Neural cell (in vitro differentiated cells): ENCODE results near the gene NFYC. TPM values are rescaled to one million over a fixed set of nuclear protein-coding genes. Genes with fewer than 3 reads are reported as not detected.

Experiments
- H2AFZ ChIP-seq: fragments of 200-600, 300-800 bp; sonication (generic), shearing (Covaris generic); 2 replicates; pipeline ENCODE4 v1.6.0; 2014; ENCODE audit warnings: low read depth, mild to moderate bottlenecking, antibody characterized with exemption, low read length, moderate library complexity
- H3F3A ChIP-seq: fragments of 200-600 bp; shearing (Covaris generic); 2 replicates; pipeline ENCODE4 v1.6.1; 2016; ENCODE audit warnings: mild to moderate bottlenecking, moderate library complexity, mixed read lengths, antibody characterized with exemption, low read length; ENCODE audit not compliant: insufficient read depth, poor library complexity, severe bottlenecking
- H3K27ac ChIP-seq: fragments of 200-600, 300-800 bp; sonication (generic), shearing (Covaris generic); 2 replicates; pipeline ENCODE4 v1.5.1; 2014; ENCODE audit warnings: mild to moderate bottlenecking, low read length, moderate library complexity
- H3K27me3 ChIP-seq: fragments of 300-800, 200-600 bp; sonication (generic), shearing (Covaris generic); 2 replicates; pipeline ENCODE4 v1.6.0; 2014; ENCODE audit warnings: mild to moderate bottlenecking, low read depth, low read length, moderate library complexity; ENCODE audit not compliant: insufficient read depth
- H3K36me3 ChIP-seq: fragments of 300-800, 200-600 bp; sonication (generic), shearing (Covaris generic); 2 replicates; pipeline ENCODE4 v1.5.1; 2014; ENCODE audit warnings: mild to moderate bottlenecking, antibody characterized with exemption, low read length, moderate library complexity; ENCODE audit not compliant: insufficient read depth
- H3K4me2 ChIP-seq: fragments of 300-800, 200-600 bp; sonication (generic), shearing (Covaris generic); 2 replicates; pipeline ENCODE4 v1.6.0; 2014; ENCODE audit warnings: mild to moderate bottlenecking, low read length
- H3K4me3 ChIP-seq: fragments of 300-800, 200-600 bp; sonication (generic), shearing (Covaris generic); 2 replicates; pipeline ENCODE4 v1.5.1; 2014; ENCODE audit warnings: mild to moderate bottlenecking, low read length, moderate library complexity
- H3K79me2 ChIP-seq: fragments of 200-600 bp; shearing (Covaris generic); replicated peaks from 2 replicates; pipeline ENCODE4 v1.6.0; 2014; ENCODE audit warnings: mild to moderate bottlenecking, low read length, moderate library complexity; ENCODE audit not compliant: insufficient read depth
- H3K9ac ChIP-seq: fragments of 300-800, 200-600 bp; sonication (generic), shearing (Covaris generic); 2 replicates; pipeline ENCODE4 v1.6.1; 2016; ENCODE audit warnings: mild to moderate bottlenecking, low read length, mixed read lengths
- H3K9me2 ChIP-seq: fragments of 200-600 bp; shearing (Covaris generic); 2 replicates; pipeline ENCODE4 v1.6.1; 2016; ENCODE audit warnings: mild to moderate bottlenecking, low read length, mixed read lengths; ENCODE audit not compliant: insufficient read depth
- H3K9me3 ChIP-seq: fragments of 200-600, 300-800 bp; sonication (generic), shearing (Covaris generic); 2 replicates; pipeline ENCODE4 v1.6.1; 2016; ENCODE audit warnings: mild to moderate bottlenecking, mixed run types, low read length, moderate library complexity, mixed read lengths
- H4K20me1 ChIP-seq: fragments of 200-600 bp; shearing (Covaris generic); 2 replicates; pipeline ENCODE4 v1.6.1; 2016; ENCODE audit warnings: mild to moderate bottlenecking, mixed run types; ENCODE audit not compliant: insufficient read depth
- EP300 ChIP-seq: fragments of 450-650 bp; conservative IDR thresholded peaks from 2 replicates; pipeline ENCODE4 v1.6.1; 2014; ENCODE audit warnings: antibody characterized with exemption, mild to moderate bottlenecking, moderate library complexity; ENCODE audit not compliant: poor library complexity, severe bottlenecking
- EZH2 ChIP-seq: fragments of 200-600, 300-800 bp; shearing (Covaris generic), sonication (generic); IDR thresholded peaks from 2 replicates; pipeline ENCODE4 v1.6.1; 2014; ENCODE audit warnings: antibody characterized with exemption, low read length, borderline replicate concordance, mild to moderate bottlenecking; ENCODE audit not compliant: insufficient read depth, poor library complexity, severe bottlenecking
- MXI1 ChIP-seq: fragments of 450-650 bp; conservative IDR thresholded peaks from 2 replicates; pipeline ENCODE4 v1.6.1; 2014; ENCODE audit warnings: antibody characterized with exemption, mild to moderate bottlenecking; ENCODE audit not compliant: poor library complexity, severe bottlenecking
- POLR2AphosphoS5 ChIP-seq: IDR thresholded peaks from 2 replicates; pipeline ENCODE4 v1.6.1; 2012
- RAD21 ChIP-seq: fragments of 450-650 bp; conservative IDR thresholded peaks from 2 replicates; pipeline ENCODE4 v1.6.1; 2014; ENCODE audit warnings: antibody characterized with exemption, mild to moderate bottlenecking, moderate library complexity
- SMC3 ChIP-seq: fragments of 450-650 bp; conservative IDR thresholded peaks from 2 replicates; pipeline ENCODE4 v1.6.1; 2014; ENCODE audit warnings: antibody characterized with exemption, mild to moderate bottlenecking, moderate library complexity; ENCODE audit not compliant: poor library complexity
- TAF1 ChIP-seq: IDR thresholded peaks from 2 replicates; pipeline ENCODE4 v1.6.1; 2012; ENCODE audit warnings: low read depth
- polyA plus RNA-seq: library from polyadenylated mRNA; depleted of rRNA; stranded (reverse); fragments of >200 nt; gene quantifications from 2 replicates; pipeline ENCODE4 v1.2.3, GENCODE V29; 2014
- TF ChIP-seq, protein P1 (sequence below): IDR thresholded peaks from 2 replicates; pipeline ENCODE4 v1.6.1; 2012; ENCODE audit warnings: borderline replicate concordance
- TF ChIP-seq, protein P2 (sequence below): fragments of 450-650 bp; IDR thresholded peaks from 2 replicates; pipeline ENCODE4 v1.5.1; 2014; ENCODE audit warnings: antibody characterized with exemption, mild to moderate bottlenecking, moderate library complexity; ENCODE audit not compliant: poor library complexity, severe bottlenecking

The NFYC gene
- polyA plus RNA-seq, 1 donor from 2014 or later = 66.0 TPM

GRCh38 chr1:40776236-40777072, 85.0 kb downstream of the NFYC start:
- no peak overlapping the region for H3K27ac ChIP-seq
- no peak overlapping the region for H2AFZ ChIP-seq
- no peak overlapping the region for H3K9ac ChIP-seq
- H3K4me2 ChIP-seq = no peak overlapping the region
- no peaks in the 10 kb centered on the region for H3K27me3 ChIP-seq
- no peaks in the 10 kb centered on the region for H3F3A ChIP-seq
- TF ChIP-seq EP300 (no peak), SMC3 (no peak), RAD21 (no peak), MXI1 (no peak), POLR2AphosphoS5 (no peak), EZH2 (no peak), TAF1 (no peak)
- TF ChIP-seq, protein P1, sequence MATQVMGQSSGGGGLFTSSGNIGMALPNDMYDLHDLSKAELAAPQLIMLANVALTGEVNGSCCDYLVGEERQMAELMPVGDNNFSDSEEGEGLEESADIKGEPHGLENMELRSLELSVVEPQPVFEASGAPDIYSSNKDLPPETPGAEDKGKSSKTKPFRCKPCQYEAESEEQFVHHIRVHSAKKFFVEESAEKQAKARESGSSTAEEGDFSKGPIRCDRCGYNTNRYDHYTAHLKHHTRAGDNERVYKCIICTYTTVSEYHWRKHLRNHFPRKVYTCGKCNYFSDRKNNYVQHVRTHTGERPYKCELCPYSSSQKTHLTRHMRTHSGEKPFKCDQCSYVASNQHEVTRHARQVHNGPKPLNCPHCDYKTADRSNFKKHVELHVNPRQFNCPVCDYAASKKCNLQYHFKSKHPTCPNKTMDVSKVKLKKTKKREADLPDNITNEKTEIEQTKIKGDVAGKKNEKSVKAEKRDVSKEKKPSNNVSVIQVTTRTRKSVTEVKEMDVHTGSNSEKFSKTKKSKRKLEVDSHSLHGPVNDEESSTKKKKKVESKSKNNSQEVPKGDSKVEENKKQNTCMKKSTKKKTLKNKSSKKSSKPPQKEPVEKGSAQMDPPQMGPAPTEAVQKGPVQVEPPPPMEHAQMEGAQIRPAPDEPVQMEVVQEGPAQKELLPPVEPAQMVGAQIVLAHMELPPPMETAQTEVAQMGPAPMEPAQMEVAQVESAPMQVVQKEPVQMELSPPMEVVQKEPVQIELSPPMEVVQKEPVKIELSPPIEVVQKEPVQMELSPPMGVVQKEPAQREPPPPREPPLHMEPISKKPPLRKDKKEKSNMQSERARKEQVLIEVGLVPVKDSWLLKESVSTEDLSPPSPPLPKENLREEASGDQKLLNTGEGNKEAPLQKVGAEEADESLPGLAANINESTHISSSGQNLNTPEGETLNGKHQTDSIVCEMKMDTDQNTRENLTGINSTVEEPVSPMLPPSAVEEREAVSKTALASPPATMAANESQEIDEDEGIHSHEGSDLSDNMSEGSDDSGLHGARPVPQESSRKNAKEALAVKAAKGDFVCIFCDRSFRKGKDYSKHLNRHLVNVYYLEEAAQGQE = no peak
- TF ChIP-seq, protein P2, sequence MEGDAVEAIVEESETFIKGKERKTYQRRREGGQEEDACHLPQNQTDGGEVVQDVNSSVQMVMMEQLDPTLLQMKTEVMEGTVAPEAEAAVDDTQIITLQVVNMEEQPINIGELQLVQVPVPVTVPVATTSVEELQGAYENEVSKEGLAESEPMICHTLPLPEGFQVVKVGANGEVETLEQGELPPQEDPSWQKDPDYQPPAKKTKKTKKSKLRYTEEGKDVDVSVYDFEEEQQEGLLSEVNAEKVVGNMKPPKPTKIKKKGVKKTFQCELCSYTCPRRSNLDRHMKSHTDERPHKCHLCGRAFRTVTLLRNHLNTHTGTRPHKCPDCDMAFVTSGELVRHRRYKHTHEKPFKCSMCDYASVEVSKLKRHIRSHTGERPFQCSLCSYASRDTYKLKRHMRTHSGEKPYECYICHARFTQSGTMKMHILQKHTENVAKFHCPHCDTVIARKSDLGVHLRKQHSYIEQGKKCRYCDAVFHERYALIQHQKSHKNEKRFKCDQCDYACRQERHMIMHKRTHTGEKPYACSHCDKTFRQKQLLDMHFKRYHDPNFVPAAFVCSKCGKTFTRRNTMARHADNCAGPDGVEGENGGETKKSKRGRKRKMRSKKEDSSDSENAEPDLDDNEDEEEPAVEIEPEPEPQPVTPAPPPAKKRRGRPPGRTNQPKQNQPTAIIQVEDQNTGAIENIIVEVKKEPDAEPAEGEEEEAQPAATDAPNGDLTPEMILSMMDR = no peak
- H3K9me2 ChIP-seq = no peaks in the 10 kb centered on the region
- no peaks in the 10 kb centered on the region for H4K20me1 ChIP-seq
- H3K4me3 ChIP-seq = no peak overlapping the region
- peaks cover 6% of the 10 kb centered on the region for H3K36me3 ChIP-seq
- H3K9me3 ChIP-seq = peaks cover 5% of the 10 kb centered on the region
- H3K79me2 ChIP-seq = no peaks in the 10 kb centered on the region

GRCh38 chr1:40777224-40777970, 85.9 kb downstream of the NFYC start:
- H3K27ac ChIP-seq = no peak overlapping the region
- H3K9ac ChIP-seq = no peak overlapping the region
- no peaks in the 10 kb centered on the region for H3K9me2 ChIP-seq
- no peak overlapping the region for H2AFZ ChIP-seq
- peaks cover 5% of the 10 kb centered on the region for H3K27me3 ChIP-seq
- peaks cover 5% of the 10 kb centered on the region for H3K9me3 ChIP-seq
- H3K4me2 ChIP-seq = no peak overlapping the region
- no peaks in the 10 kb centered on the region for H4K20me1 ChIP-seq
- no peaks in the 10 kb centered on the region for H3K79me2 ChIP-seq
- no peaks in the 10 kb centered on the region for H3F3A ChIP-seq
- no peak for TF ChIP-seq EZH2
- TF ChIP-seq, protein P1 = no peak
- TF ChIP-seq MXI1 = no peak
- no peak for TF ChIP-seq EP300
- TF ChIP-seq POLR2AphosphoS5 = no peak
- TF ChIP-seq, protein P2 = no peak
- TF ChIP-seq RAD21 = no peak
- TF ChIP-seq SMC3 = no peak
- TF ChIP-seq TAF1 = no peak
- peaks cover 6% of the 10 kb centered on the region for H3K36me3 ChIP-seq
- H3K4me3 ChIP-seq = no peak overlapping the region
